Embryonic facial prominence (tissue), 1 donor: Measurements from ENCODE around the gene KRTAP10-11.
"Not testable (repeated sequence)": the region's sequence is repeated elsewhere in the genome, so short reads cannot be mapped to it uniquely, and the experiment has no call there.

Experiments used
- DNase-seq: peaks from one replicate; pipeline ENCODE4 v3.0.0-alpha.2; 2016; ENCODE audit errors: extremely low spot score

Gene KRTAP10-11

GRCh38 chr21:44646366-44647221, at the start of gene KRTAP10-11:
Gene KRTAP10-11 (plus strand): TSS chr21:44646414. CDS start chr21:44646459, 45 bp downstream.
- DNase-seq, result not testable (repeated sequence)

GRCh38 chr21:44598061-44598460, 48.2 kb upstream of the KRTAP10-11 start:
- DNase-seq, result no peak

GRCh38 chr21:44599264-44600029, 46.8 kb upstream of the KRTAP10-11 start:
- no peak for DNase-seq

- not testable (repeated sequence) for DNase-seq
Observed at GRCh38 chr21:44600118-44600978, 45.9 kb upstream of the KRTAP10-11 start, which contains the start of gene KRTAP10-7. Gene KRTAP10-7 (plus strand): TSS chr21:44600597. CDS start chr21:44600622, 25 bp downstream.

GRCh38 chr21:44601091-44601490, 45.1 kb upstream of the KRTAP10-11 start:
- DNase-seq, result not testable (repeated sequence)

- DNase-seq, result no peak
Observed at GRCh38 chr21:44601596-44602462, 44.4 kb upstream of the KRTAP10-11 start.

GRCh38 chr21:44602463-44602850, 43.8 kb upstream of the KRTAP10-11 start:
- DNase-seq, result no peak

GRCh38 chr21:44603109-44603875, 42.9 kb upstream of the KRTAP10-11 start:
- DNase-seq, result no peak

- DNase-seq, result no peak
Observed at GRCh38 chr21:44603911-44604310, 42.3 kb upstream of the KRTAP10-11 start.

- no peak for DNase-seq
Observed at GRCh38 chr21:44606495-44606894, 39.7 kb upstream of the KRTAP10-11 start.

- DNase-seq, result no peak
Observed at GRCh38 chr21:44609193-44609592, 37.0 kb upstream of the KRTAP10-11 start.

GRCh38 chr21:44610157-44610843, 35.9 kb upstream of the KRTAP10-11 start:
- not testable (repeated sequence) for DNase-seq

GRCh38 chr21:44611551-44611950, 34.7 kb upstream of the KRTAP10-11 start:
- DNase-seq, result no peak

GRCh38 chr21:44612029-44612486, 34.2 kb upstream of the KRTAP10-11 start, which contains the start of gene KRTAP10-8:
Gene KRTAP10-8 (plus strand): TSS chr21:44612079. CDS start chr21:44612101, 22 bp downstream.
- DNase-seq, result no peak

GRCh38 chr21:44612669-44613229, 33.5 kb upstream of the KRTAP10-11 start:
- no peak for DNase-seq

- no peak for DNase-seq
Observed at GRCh38 chr21:44613386-44614155, 32.6 kb upstream of the KRTAP10-11 start.

GRCh38 chr21:44614161-44614631, 32.0 kb upstream of the KRTAP10-11 start:
- DNase-seq, result no peak

GRCh38 chr21:44614961-44615391, 31.2 kb upstream of the KRTAP10-11 start:
- DNase-seq, result no peak
